NCI-H1105 treated with DMSO at 0.1 percent for 48 hours (cell line): ENCODE data around the gene PAFAH1B2.
"Not testable (repeated sequence)": the region's sequence is repeated elsewhere in the genome, so short reads cannot be mapped to it uniquely, and the experiment has no call there.

Source experiments
- DNase-seq: peaks from one replicate; lab custom pipeline; 2025; lab: John Stamatoyannopoulos, UW

The PAFAH1B2 gene

GRCh38 chr11:117172724-117173421, 28.8 kb downstream of the PAFAH1B2 start:
- no peak for DNase-seq

GRCh38 chr11:117175104-117175503, 31.0 kb downstream of the PAFAH1B2 start:
- DNase-seq, result no peak

GRCh38 chr11:117175781-117176180, 31.7 kb downstream of the PAFAH1B2 start:
- DNase-seq, result no peak

- no peak for DNase-seq
Measured at GRCh38 chr11:117176186-117176585, 32.1 kb downstream of the PAFAH1B2 start.

- DNase-seq, result no peak
Measured at GRCh38 chr11:117177534-117178209, 33.6 kb downstream of the PAFAH1B2 start.

- DNase-seq, result peak; percentile 96
Measured at GRCh38 chr11:117178210-117179034, 34.3 kb downstream of the PAFAH1B2 start, which contains the start of gene SIDT2. Gene SIDT2, plus strand, starts transcription at chr11:117178743. Its CDS starts 521 bp downstream, at chr11:117179264.

- peak; percentile 26 for DNase-seq
Measured at GRCh38 chr11:117179048-117179999, 35.2 kb downstream of the PAFAH1B2 start.

GRCh38 chr11:117180020-117180419, 35.9 kb downstream of the PAFAH1B2 start:
- no peak for DNase-seq

- no peak for DNase-seq
Measured at GRCh38 chr11:117180661-117181585, 36.8 kb downstream of the PAFAH1B2 start.

GRCh38 chr11:117181586-117182550, 37.8 kb downstream of the PAFAH1B2 start:
- no peak for DNase-seq

GRCh38 chr11:117182551-117182935, 38.5 kb downstream of the PAFAH1B2 start:
- no peak for DNase-seq

- DNase-seq, result not testable (repeated sequence)
Measured at GRCh38 chr11:117183178-117183577, 39.1 kb downstream of the PAFAH1B2 start.

GRCh38 chr11:117183724-117184349, 39.8 kb downstream of the PAFAH1B2 start:
- DNase-seq, result no peak

GRCh38 chr11:117185736-117186430, 41.8 kb downstream of the PAFAH1B2 start:
- DNase-seq, result no peak

- no peak for DNase-seq
Measured at GRCh38 chr11:117186431-117186761, 42.3 kb downstream of the PAFAH1B2 start.

GRCh38 chr11:117187007-117187406, 42.9 kb downstream of the PAFAH1B2 start:
- DNase-seq, result no peak

- DNase-seq, result no peak
Measured at GRCh38 chr11:117187428-117187798, 43.3 kb downstream of the PAFAH1B2 start.

- no peak for DNase-seq
Measured at GRCh38 chr11:117187799-117188481, 43.9 kb downstream of the PAFAH1B2 start.
